HEK293 (cell line): ENCODE results near the gene OSBP2.

ENCODE experiments used
- CTCF ChIA-PET: fragments of 350-600 bp; formaldehyde crosslinking; extraction: SDS; loops from one replicate; lab custom pipeline; 2021; ENCODE audit warnings: antibody characterized with exemption; lab: Yijun Ruan, JAX
- POLR2A ChIA-PET: fragments of 300-600 bp; formaldehyde crosslinking; extraction: SDS; loops from one replicate; lab custom pipeline; 2020; ENCODE audit warnings: antibody characterized with exemption, inconsistent platforms; lab: Yijun Ruan, JAX
- H3K27ac ChIP-seq: fragments of 200-500 bp; sonication (Bioruptor generic); 2 replicates; pipeline ENCODE4 v1.5.1; 2014; ENCODE audit warnings: low read depth, low read length, control low read depth, inconsistent platforms; ENCODE audit errors: extremely low read depth
- H3K36me3 ChIP-seq, 2 experiments: fragments of 200-500 bp in 1 of 2; sonication (Bioruptor generic) in 1 of 2; 1 replicate in 1 of 2; 2 replicates in 1 of 2; pipeline ENCODE4 v1.5.1; 2014 to 2017; ENCODE audit warnings: inconsistent platforms in 2 of 2, low read length in 2 of 2; ENCODE audit not compliant: control insufficient read depth in 2 of 2, insufficient read depth in 1 of 2
- H3K4me1 ChIP-seq: fragments of 200-500 bp; sonication (Bioruptor generic); 2 replicates; pipeline ENCODE4 v1.5.1; 2014; ENCODE audit warnings: mild to moderate bottlenecking, low read length, inconsistent platforms; ENCODE audit not compliant: control insufficient read depth, insufficient read depth
- H3K4me3 ChIP-seq: 2 replicates; pipeline ENCODE4 v1.5.1; 2011; ENCODE audit warnings: low read depth, mild to moderate bottlenecking, control low read depth, low read length, moderate library complexity
- H3K9me3 ChIP-seq: fragments of 200-500 bp; sonication (Bioruptor generic); 2 replicates; pipeline ENCODE4 v1.5.1; 2014; ENCODE audit warnings: low read depth, low read length, inconsistent platforms; ENCODE audit not compliant: control insufficient read depth, insufficient read depth
- GLI4 ChIP-seq: fragments of 450-650 bp; formaldehyde crosslinking; IDR thresholded peaks from 2 replicates; pipeline ENCODE4 v1.5.1; 2016; ENCODE audit warnings: missing biosample characterization, missing genetic modification characterization
- KLF7 ChIP-seq: fragments of 450-650 bp; formaldehyde crosslinking; IDR thresholded peaks from 2 replicates; pipeline ENCODE4 v1.5.1; 2016; ENCODE audit warnings: missing biosample characterization, missing genetic modification characterization, borderline replicate concordance
- PRDM1 ChIP-seq: fragments of 450-650 bp; formaldehyde crosslinking; IDR thresholded peaks from 2 replicates; pipeline ENCODE4; 2016; ENCODE audit warnings: missing biosample characterization, missing genetic modification characterization
- WT1 ChIP-seq: fragments of 450-650 bp; formaldehyde crosslinking; IDR thresholded peaks from 2 replicates; pipeline ENCODE4 v1.5.1; 2016; ENCODE audit warnings: missing biosample characterization, missing genetic modification characterization
- ZBTB48 ChIP-seq: fragments of 450-650 bp; formaldehyde crosslinking; IDR thresholded peaks from 2 replicates; pipeline ENCODE4 v1.5.1; 2016; ENCODE audit warnings: missing biosample characterization, missing genetic modification characterization
- ZFHX2 ChIP-seq: fragments of 450-650 bp; formaldehyde crosslinking; conservative IDR thresholded peaks from 2 replicates; pipeline ENCODE4 v1.5.1; 2016; ENCODE audit warnings: missing biosample characterization, missing genetic modification characterization
- ZFP37 ChIP-seq: fragments of 450-650 bp; formaldehyde crosslinking; IDR thresholded peaks from 2 replicates; pipeline ENCODE4 v1.5.1; 2016; ENCODE audit warnings: missing biosample characterization, missing genetic modification characterization
- ZNF169 ChIP-seq: fragments of 450-650 bp; formaldehyde crosslinking; IDR thresholded peaks from 2 replicates; pipeline ENCODE4 v1.5.1; 2016; ENCODE audit warnings: missing biosample characterization, missing genetic modification characterization
- ZNF266 ChIP-seq: fragments of 450-650 bp; formaldehyde crosslinking; IDR thresholded peaks from 2 replicates; pipeline ENCODE4 v1.5.1; 2016; ENCODE audit warnings: missing biosample characterization, missing genetic modification characterization, low read depth
- ZNF274 ChIP-seq, 2 experiments: fragments of 200-500 bp in 1 of 2; fragments of 450-650 bp in 1 of 2; sonication (Bioruptor generic) in 1 of 2; formaldehyde crosslinking in 1 of 2; IDR thresholded peaks; 2 replicates each; pipeline versions ENCODE4 v1.5.1 to v1.6.1; 2014 to 2016; ENCODE audit warnings: borderline replicate concordance in 1 of 2, inconsistent platforms in 1 of 2, low read length in 1 of 2, missing biosample characterization in 1 of 2, missing genetic modification characterization in 1 of 2
- ZNF366 ChIP-seq: fragments of 450-650 bp; formaldehyde crosslinking; conservative IDR thresholded peaks from 2 replicates; pipeline ENCODE4 v1.5.1; 2016; ENCODE audit warnings: missing biosample characterization, missing genetic modification characterization
- ZNF391 ChIP-seq: fragments of 450-650 bp; formaldehyde crosslinking; IDR thresholded peaks from 2 replicates; pipeline ENCODE4 v1.5.1; 2016; ENCODE audit warnings: low read depth, missing biosample characterization, missing genetic modification characterization, borderline replicate concordance
- ZNF423 ChIP-seq: fragments of 450-650 bp; formaldehyde crosslinking; IDR thresholded peaks from 2 replicates; pipeline ENCODE4 v1.5.1; 2016; ENCODE audit warnings: missing biosample characterization, missing genetic modification characterization
- ZNF426 ChIP-seq: fragments of 450-650 bp; formaldehyde crosslinking; IDR thresholded peaks from 2 replicates; pipeline ENCODE4 v1.5.1; 2017; ENCODE audit warnings: missing biosample characterization, missing genetic modification characterization, mild to moderate bottlenecking, inconsistent platforms, moderate library complexity
- ZNF433 ChIP-seq: fragments of 450-650 bp; formaldehyde crosslinking; IDR thresholded peaks from 2 replicates; pipeline ENCODE4 v1.5.1; 2016; ENCODE audit warnings: missing biosample characterization, missing genetic modification characterization, low read depth
- ZNF514 ChIP-seq: fragments of 450-650 bp; formaldehyde crosslinking; IDR thresholded peaks from 2 replicates; pipeline ENCODE4 v1.5.1; 2016; ENCODE audit warnings: missing biosample characterization, missing genetic modification characterization
- ZNF571 ChIP-seq: fragments of 450-650 bp; formaldehyde crosslinking; IDR thresholded peaks from 2 replicates; pipeline ENCODE4 v1.5.0; 2017; ENCODE audit warnings: missing biosample characterization, missing genetic modification characterization
- ZNF596 ChIP-seq: fragments of 450-650 bp; IDR thresholded peaks from 2 replicates; pipeline ENCODE4 v1.5.0; 2018; ENCODE audit warnings: missing biosample characterization, mild to moderate bottlenecking, missing genetic modification characterization, moderate library complexity
- ZNF654 ChIP-seq: fragments of 450-650 bp; formaldehyde crosslinking; IDR thresholded peaks from 2 replicates; pipeline ENCODE4 v1.5.1; 2016; ENCODE audit warnings: low read depth, missing biosample characterization, missing genetic modification characterization
- ZNF660 ChIP-seq: fragments of 450-650 bp; IDR thresholded peaks from 2 replicates; pipeline ENCODE4 v1.5.1; 2018; ENCODE audit warnings: missing biosample characterization, mild to moderate bottlenecking, missing genetic modification characterization
- ZNF701 ChIP-seq: fragments of 450-650 bp; formaldehyde crosslinking; IDR thresholded peaks from 2 replicates; pipeline ENCODE4 v1.5.1; 2016; ENCODE audit warnings: missing biosample characterization, missing genetic modification characterization
- ZNF76 ChIP-seq: fragments of 450-650 bp; formaldehyde crosslinking; IDR thresholded peaks from 2 replicates; pipeline ENCODE4; 2016; ENCODE audit warnings: low read depth, missing biosample characterization, missing genetic modification characterization, borderline replicate concordance
- TF ChIP-seq, protein P1 (sequence below): fragments of 450-650 bp; formaldehyde crosslinking; IDR thresholded peaks from 2 replicates; pipeline ENCODE4 v1.5.1; 2017; ENCODE audit warnings: missing biosample characterization, missing genetic modification characterization
- TF ChIP-seq, protein P2 (sequence below): fragments of 450-650 bp; formaldehyde crosslinking; IDR thresholded peaks from 2 replicates; pipeline ENCODE4 v1.5.1; 2017; ENCODE audit warnings: missing biosample characterization, missing genetic modification characterization
- TF ChIP-seq, protein P3 (sequence below): fragments of 450-650 bp; formaldehyde crosslinking; IDR thresholded peaks from 2 replicates; pipeline ENCODE4 v1.5.1; 2016; ENCODE audit warnings: missing biosample characterization, missing genetic modification characterization
- TF ChIP-seq, protein P4 (sequence below): fragments of 450-650 bp; formaldehyde crosslinking; IDR thresholded peaks from 2 replicates; pipeline ENCODE4 v1.5.1; 2016; ENCODE audit warnings: missing biosample characterization, missing genetic modification characterization

OSBP2 gene

DNA sequence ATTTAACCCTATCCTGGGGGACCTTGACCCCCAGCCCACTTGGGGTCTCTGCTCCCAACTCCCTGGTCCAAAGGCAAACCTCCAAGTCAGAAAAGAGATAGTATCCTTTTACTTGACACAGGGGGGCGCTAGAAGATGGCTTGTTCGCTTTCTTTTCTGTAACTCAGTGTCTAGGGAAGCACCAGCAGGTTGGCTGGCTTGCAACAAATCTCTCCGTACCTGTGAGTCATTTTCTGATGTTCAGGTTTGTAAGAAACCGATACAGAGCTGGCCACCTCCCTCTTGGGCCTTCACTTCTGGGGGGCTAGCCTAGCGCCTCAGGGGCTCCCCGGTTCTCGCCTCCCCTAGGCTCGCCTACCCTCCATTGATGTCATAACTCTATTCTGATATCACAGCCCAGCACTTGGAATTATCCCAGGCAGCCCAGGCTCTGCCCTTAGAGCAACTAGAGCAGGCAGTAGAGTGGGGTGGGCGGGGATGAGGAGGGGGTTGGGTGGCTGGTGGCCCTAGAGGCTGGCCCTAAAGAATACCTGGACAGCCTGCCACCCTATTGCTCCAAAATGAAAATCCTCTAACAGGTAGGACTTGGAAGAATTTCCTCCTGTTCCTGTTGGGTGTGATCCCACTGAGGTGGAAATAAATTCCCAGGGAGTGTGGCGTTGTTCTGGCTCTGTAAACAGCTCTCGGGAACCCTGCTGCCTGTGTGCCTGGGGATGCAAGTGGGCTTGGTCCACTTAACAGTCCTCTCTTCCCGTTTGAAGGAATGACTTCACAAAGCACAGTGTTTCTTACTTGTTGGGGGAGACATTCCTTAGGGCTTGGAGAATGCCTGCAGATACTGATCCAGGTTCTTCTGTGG is 69.4 kb downstream of the OSBP2 start:
- ChIA-PET POLR2A (no interaction called here), CTCF (interaction anchor here (0.6 to 8.0 kb wide), 37 partner anchors 8 to 509 kb away, joined by 3 to 166 read pairs (median 4); no protein-coding TSS in a partner anchor)
- Histone ChIP-seq H3K36me3 (no peaks in the 10 kb centered on the region), H3K4me3 (no peak overlapping the region), H3K27ac (no peak overlapping the region), H3K9me3 (no peaks in the 10 kb centered on the region), H3K4me1 (no peaks in the 10 kb centered on the region)
- TF ChIP-seq ZNF366 (tag by site-specific recombination) (no peak), PRDM1 (tag by site-specific recombination) (peak; percentile 38; the same call in 1 of the 2 replicates), ZNF654 (tag by site-specific recombination) (peak; percentile 88), ZNF514 (tag by site-specific recombination) (no peak), ZNF76 (tag by site-specific recombination) (no peak), ZNF571 (tag by site-specific recombination) (no peak), ZNF660 (peak; percentile 68), ZNF701 (no peak), ZBTB48 (tag by site-specific recombination) (0 out of 2 replicates have a peak, but pooled peaks have one; percentile 31)

DNA sequence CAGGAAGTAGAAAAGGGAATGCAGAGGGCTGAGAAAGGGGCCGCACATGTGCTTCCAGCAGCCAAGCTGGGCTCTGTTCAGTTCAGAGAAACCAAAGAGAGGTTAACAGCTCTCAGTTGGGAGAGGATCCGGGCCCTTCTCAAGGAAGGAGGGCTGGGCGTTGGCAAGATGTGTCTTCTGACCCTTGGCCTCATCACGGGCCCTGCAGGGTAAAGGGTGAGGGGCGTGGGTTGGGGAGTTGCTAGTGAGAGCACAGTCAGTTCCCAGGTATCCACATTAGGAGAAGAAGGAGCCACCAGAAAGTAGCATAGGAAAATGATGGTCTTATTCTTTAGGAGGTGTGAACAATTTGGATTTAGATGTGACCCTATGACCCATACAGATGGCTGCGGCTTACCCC is 73.0 kb downstream of the OSBP2 start:
- ChIA-PET POLR2A (interaction anchor here (0.7 kb wide), 2 partner anchors 18 to 184 kb away, joined by 4 read pairs; no protein-coding TSS in a partner anchor), CTCF (interaction anchor here (0.7 to 8.0 kb wide), 3 partner anchors 13 to 154 kb away, joined by 3 to 166 read pairs (median 4); no protein-coding TSS in a partner anchor)
- Histone ChIP-seq H3K4me1 (no peaks in the 10 kb centered on the region), H3K9me3 (no peaks in the 10 kb centered on the region), H3K36me3 (no peaks in the 10 kb centered on the region; a peak in 1 of 3 replicates), H3K27ac (no peak overlapping the region), H3K4me3 (no peak overlapping the region)
- no peak for TF ChIP-seq ZNF391
- TF ChIP-seq, protein P1, sequence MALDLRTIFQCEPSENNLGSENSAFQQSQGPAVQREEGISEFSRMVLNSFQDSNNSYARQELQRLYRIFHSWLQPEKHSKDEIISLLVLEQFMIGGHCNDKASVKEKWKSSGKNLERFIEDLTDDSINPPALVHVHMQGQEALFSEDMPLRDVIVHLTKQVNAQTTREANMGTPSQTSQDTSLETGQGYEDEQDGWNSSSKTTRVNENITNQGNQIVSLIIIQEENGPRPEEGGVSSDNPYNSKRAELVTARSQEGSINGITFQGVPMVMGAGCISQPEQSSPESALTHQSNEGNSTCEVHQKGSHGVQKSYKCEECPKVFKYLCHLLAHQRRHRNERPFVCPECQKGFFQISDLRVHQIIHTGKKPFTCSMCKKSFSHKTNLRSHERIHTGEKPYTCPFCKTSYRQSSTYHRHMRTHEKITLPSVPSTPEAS, result no peak

DNA sequence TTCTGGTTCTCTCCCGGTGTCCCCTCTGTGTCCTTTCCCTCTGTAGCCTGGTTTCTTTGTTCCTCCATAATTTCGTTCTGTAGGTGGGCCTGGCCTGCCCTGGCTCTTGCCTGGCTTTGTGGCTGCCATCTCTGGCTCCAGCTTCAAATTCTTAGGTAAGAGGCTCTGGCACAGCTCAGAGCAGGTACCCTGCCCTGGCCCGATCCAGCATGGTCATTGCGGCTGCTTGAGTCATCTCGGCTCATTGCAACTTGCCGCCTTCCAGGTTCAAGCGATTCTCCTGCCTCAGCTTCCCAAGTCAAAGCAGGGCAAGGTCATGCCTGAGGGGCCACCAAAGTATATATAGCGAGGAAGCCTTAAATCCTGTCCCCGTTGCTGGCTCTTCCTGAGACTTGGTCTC is 76.0 kb downstream of the OSBP2 start:
- Histone ChIP-seq H3K27ac (no peak overlapping the region), H3K36me3 (no peaks in the 10 kb centered on the region; a peak in 1 of 3 replicates), H3K4me3 (no peak overlapping the region), H3K9me3 (no peaks in the 10 kb centered on the region), H3K4me1 (no peaks in the 10 kb centered on the region)
- POLR2A ChIA-PET, result no interaction called here
- CTCF ChIA-PET, result interaction anchor here (0.7 to 1.2 kb wide), 2 partner anchors 120 to 1319 kb away, joined by 4 to 5 read pairs; no protein-coding TSS in a partner anchor
- TF ChIP-seq, protein P2, sequence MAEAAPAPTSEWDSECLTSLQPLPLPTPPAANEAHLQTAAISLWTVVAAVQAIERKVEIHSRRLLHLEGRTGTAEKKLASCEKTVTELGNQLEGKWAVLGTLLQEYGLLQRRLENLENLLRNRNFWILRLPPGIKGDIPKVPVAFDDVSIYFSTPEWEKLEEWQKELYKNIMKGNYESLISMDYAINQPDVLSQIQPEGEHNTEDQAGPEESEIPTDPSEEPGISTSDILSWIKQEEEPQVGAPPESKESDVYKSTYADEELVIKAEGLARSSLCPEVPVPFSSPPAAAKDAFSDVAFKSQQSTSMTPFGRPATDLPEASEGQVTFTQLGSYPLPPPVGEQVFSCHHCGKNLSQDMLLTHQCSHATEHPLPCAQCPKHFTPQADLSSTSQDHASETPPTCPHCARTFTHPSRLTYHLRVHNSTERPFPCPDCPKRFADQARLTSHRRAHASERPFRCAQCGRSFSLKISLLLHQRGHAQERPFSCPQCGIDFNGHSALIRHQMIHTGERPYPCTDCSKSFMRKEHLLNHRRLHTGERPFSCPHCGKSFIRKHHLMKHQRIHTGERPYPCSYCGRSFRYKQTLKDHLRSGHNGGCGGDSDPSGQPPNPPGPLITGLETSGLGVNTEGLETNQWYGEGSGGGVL (tag by site-specific recombination), result no peak
- TF ChIP-seq ZNF266 (tag by site-specific recombination) (no peak), ZNF274 (IDR thresholded peaks at IDR 0.05; ENCODE audit: low read length) (no peak), ZNF274 (tag by site-specific recombination; IDR thresholded peaks at IDR 0.05; ENCODE audit: borderline replicate concordance) (no peak), ZNF433 (tag by site-specific recombination) (no peak), ZNF596 (tag by site-specific recombination) (no peak), ZFP37 (tag by site-specific recombination) (no peak), KLF7 (tag by site-specific recombination) (no peak), ZNF169 (tag by site-specific recombination) (no peak), GLI4 (no peak), WT1 (tag by site-specific recombination) (no peak), ZFHX2 (tag by site-specific recombination) (no peak), ZNF423 (tag by site-specific recombination) (no peak), ZNF426 (tag by site-specific recombination) (no peak)
- TF ChIP-seq, protein P3, sequence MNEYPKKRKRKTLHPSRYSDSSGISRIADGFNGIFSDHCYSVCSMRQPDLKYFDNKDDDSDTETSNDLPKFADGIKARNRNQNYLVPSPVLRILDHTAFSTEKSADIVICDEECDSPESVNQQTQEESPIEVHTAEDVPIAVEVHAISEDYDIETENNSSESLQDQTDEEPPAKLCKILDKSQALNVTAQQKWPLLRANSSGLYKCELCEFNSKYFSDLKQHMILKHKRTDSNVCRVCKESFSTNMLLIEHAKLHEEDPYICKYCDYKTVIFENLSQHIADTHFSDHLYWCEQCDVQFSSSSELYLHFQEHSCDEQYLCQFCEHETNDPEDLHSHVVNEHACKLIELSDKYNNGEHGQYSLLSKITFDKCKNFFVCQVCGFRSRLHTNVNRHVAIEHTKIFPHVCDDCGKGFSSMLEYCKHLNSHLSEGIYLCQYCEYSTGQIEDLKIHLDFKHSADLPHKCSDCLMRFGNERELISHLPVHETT (tag by site-specific recombination), result no peak
- TF ChIP-seq, protein P4, sequence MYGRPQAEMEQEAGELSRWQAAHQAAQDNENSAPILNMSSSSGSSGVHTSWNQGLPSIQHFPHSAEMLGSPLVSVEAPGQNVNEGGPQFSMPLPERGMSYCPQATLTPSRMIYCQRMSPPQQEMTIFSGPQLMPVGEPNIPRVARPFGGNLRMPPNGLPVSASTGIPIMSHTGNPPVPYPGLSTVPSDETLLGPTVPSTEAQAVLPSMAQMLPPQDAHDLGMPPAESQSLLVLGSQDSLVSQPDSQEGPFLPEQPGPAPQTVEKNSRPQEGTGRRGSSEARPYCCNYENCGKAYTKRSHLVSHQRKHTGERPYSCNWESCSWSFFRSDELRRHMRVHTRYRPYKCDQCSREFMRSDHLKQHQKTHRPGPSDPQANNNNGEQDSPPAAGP (tag by site-specific recombination), result no peak
